Prostate gland (tissue), 2 donors: ENCODE data around the gene ETV4.

Experiments used
- POLR2A ChIP-seq: fragments of 450-650 bp; IDR thresholded peaks from one replicate; pipeline ENCODE4 v1.6.1; 2016; ENCODE audit warnings: antibody characterized with exemption, mild to moderate bottlenecking
- TF ChIP-seq, protein P1 (sequence below), 4 experiments: fragments of 200-600 bp in 2 of 4; fragments of 450-650 bp in 2 of 4; sonication (generic) in 2 of 4; IDR thresholded peaks; 1 replicate in 3 of 4; 2 replicates in 1 of 4; pipeline ENCODE4 v1.5.1; 2016 to 2019; ENCODE audit warnings: antibody characterized with exemption in 4 of 4, mild to moderate bottlenecking in 2 of 4, moderate library complexity in 2 of 4

DNA sequence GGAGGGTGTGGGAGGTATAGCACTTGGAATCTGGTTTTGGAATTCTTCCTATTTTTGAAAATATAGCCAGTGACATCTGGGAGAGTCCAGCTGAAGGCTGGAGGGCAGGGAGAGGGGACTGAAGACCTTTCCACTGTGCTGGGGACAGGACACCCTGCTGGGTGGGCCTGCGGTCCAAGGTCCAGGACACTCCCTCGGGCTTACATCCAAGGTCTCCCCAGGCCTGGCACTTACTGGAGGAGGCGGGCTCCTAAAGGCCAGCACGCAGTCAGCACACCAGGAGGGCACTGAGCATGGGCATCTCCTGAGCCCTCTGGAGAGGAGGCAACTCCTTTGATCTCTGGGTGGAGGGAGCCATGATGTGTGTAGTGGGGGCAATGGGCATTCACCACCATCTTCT lies 35.5 kb upstream of the ETV4 start:
- TF ChIP-seq, protein P1, sequence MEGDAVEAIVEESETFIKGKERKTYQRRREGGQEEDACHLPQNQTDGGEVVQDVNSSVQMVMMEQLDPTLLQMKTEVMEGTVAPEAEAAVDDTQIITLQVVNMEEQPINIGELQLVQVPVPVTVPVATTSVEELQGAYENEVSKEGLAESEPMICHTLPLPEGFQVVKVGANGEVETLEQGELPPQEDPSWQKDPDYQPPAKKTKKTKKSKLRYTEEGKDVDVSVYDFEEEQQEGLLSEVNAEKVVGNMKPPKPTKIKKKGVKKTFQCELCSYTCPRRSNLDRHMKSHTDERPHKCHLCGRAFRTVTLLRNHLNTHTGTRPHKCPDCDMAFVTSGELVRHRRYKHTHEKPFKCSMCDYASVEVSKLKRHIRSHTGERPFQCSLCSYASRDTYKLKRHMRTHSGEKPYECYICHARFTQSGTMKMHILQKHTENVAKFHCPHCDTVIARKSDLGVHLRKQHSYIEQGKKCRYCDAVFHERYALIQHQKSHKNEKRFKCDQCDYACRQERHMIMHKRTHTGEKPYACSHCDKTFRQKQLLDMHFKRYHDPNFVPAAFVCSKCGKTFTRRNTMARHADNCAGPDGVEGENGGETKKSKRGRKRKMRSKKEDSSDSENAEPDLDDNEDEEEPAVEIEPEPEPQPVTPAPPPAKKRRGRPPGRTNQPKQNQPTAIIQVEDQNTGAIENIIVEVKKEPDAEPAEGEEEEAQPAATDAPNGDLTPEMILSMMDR (IDR thresholded peaks at IDR 0.05) = no peak
- TF ChIP-seq POLR2A = no peak
